Testis (tissue), 2 donors: Measurements from ENCODE around the gene FOXC1.

Source experiments
- CTCF ChIP-seq, 3 experiments: fragments of 450-650 bp in 2 of 3; fragments of 200-600 bp in 1 of 3; sonication (generic) in 1 of 3; IDR thresholded peaks; one replicate each; pipeline ENCODE4 v1.5.1; 2016 to 2019; ENCODE audit warnings: antibody characterized with exemption in 3 of 3, mild to moderate bottlenecking in 2 of 3, moderate library complexity in 1 of 3
- POLR2A ChIP-seq: fragments of 450-650 bp; IDR thresholded peaks from one replicate; pipeline ENCODE4 v1.6.1; 2017; ENCODE audit warnings: antibody characterized with exemption, mild to moderate bottlenecking, moderate library complexity

GRCh38 chr6:1609041-1609647, 571 bp upstream of the FOXC1 start:
- TF ChIP-seq CTCF (IDR thresholded peaks at IDR 0.05), result no peak
- TF ChIP-seq POLR2A, result no peak
